ENCODE results near the gene NALCN. TPM values are rescaled to one million over a fixed set of nuclear protein-coding genes. Genes with fewer than 3 reads are reported as not detected.

The NALCN gene
- total RNA-seq (10 to 100 TPM; 12.8 to 17.0 (median 14.9) TPM), polyA plus RNA-seq (5.2 TPM)
- long read RNA-seq, donor 1, full-length matches to known transcripts = 2 of 22 reads
- long read RNA-seq, donor 1, partial matches to known transcripts = 2 of 22 reads
- long read RNA-seq, donor 1, other reads (novel, unspliced or antisense) = 18 of 22 reads
- long read RNA-seq, donor 2, partial matches to known transcripts = 3 of 7 reads
- long read RNA-seq, donor 2, other reads (novel, unspliced or antisense) = 4 of 7 reads
- long read RNA-seq, donor 3, full-length matches to known transcripts = 4 of 45 reads
- long read RNA-seq, donor 3, partial matches to known transcripts = 13 of 45 reads
- long read RNA-seq, donor 3, other reads (novel, unspliced or antisense) = 28 of 45 reads
- long read RNA-seq, donor 4, partial matches to known transcripts = 3 of 6 reads
- long read RNA-seq, donor 4, other reads (novel, unspliced or antisense) = 3 of 6 reads

DNA sequence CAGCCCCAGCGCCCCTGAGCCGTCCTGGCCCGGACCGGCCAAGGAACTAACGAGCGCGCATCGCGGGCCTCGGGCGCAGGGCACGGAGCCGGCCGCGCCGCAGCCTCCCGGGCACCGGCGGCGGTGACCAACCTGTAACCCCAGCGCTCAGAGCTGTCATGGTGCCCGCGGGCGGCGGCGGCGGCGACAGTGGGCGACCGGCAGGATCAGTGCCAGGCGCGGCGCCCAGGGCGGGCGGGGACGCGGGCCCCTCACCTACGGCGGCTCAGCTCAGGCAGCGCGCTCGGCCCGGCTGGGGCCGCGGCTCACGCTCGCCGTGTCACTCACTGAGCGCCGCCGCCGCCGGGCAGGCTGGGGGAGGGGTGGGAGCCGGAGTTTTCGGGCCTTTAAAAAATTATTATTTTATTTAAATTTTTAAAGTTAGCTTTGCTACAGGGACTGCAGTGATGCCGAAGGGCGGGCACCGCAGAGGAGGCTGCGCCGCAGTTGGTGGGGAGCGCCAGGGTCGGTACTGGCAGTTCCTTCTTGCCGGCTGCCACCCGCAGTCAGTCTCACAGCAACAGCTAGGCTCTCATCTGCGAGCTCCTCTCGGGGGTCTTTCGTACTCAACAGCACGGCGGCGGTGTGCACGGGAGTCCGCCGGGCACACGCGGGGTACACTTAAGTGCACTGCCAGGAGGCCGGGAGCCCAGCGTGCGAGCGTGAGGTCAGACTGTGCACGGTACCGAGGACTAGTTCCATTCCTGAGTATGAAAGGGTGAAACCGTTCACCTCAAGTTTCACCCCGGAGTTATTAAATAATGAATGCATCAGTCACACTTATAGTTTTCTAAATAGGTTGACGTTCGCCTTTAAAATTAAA is at the start of gene NALCN:
NALCN (minus strand) TSS at position 328 of the 862 bp plus-strand sequence. CDS start 17,382 bp downstream, outside the sequence.
- H3K27ac ChIP-seq (ENCODE audit: low read length) = peak within 1 kb of the TSS; percentile 77
- peak; percentile 24 to 78 (median 73) for DNase-seq
- H3K4me1 ChIP-seq (ENCODE audit: control insufficient read depth, insufficient read depth, low read length) = no peaks in the 10 kb centered on the region
- no peaks in the 10 kb centered on the region for H3K27me3 ChIP-seq (ENCODE audit: control insufficient read depth, insufficient read depth)
- peak; percentile 86 to 88 for ATAC-seq
- 1% methylated on average over 85 of the region's 85 CpGs for WGBS
- no peaks in the 10 kb centered on the region for H3K9me3 ChIP-seq (ENCODE audit: control insufficient read depth, low read length)
- H3K4me3 ChIP-seq (ENCODE audit: low read length) = peak within 1 kb of the TSS; percentile 93
- intact Hi-C loops (cut with DNase I) = no loop called here

DNA sequence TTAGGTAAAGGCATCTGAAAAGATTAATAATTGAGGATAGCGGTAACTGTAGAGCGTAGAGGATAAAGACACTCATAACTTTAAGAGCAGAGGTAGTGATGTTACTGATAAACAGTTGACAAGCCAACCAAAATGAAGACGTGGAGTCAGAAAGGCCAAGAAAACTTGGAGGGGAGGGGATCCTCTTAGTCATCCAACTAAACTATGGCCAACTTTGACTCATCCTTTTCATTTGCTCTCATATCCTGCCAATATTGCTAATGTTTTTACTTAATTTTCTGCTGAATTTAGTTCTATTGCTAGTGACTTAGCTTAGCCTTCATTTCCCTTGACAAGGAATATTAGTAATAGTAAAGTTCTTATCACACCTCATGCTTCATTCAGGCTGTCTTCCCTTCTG is 49.6 kb upstream of the NALCN start:
- Histone ChIP-seq H3K27ac (ENCODE audit: low read length) (no peak overlapping the region), H3K4me1 (ENCODE audit: control insufficient read depth, insufficient read depth, low read length) (no peaks in the 10 kb centered on the region), H3K9me3 (ENCODE audit: control insufficient read depth, low read length) (no peaks in the 10 kb centered on the region), H3K27me3 (ENCODE audit: control insufficient read depth, insufficient read depth) (no peaks in the 10 kb centered on the region), H3K4me3 (ENCODE audit: low read length) (no peak overlapping the region)
- 80% methylated on average over 3 of the region's 3 CpGs for WGBS
- no peak for ATAC-seq
- DNase-seq = no peak
- intact Hi-C loops (cut with DNase I) = no loop called here

DNA sequence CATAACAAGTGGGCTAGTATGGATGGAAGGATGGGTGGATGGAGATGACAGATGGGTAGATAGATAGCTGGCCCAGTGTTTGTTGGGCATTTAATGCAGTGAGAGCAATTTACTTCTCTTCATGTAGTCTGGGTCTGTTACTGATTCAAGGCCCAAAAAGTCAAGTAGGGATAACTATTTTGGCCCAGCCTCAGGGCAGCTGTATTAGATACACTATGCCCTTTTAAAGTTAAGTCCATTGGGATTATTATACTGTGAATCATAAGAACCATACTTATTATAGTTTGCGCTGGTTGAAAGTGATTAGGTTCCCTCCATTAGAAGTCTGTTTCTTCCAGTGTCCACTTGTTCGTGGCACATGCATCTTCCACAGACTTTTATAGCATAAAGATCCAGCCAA is 40.9 kb upstream of the NALCN start:
- 91% methylated on average over 2 of the region's 2 CpGs for WGBS

GRCh38 chr13:101455863-101456262 is 39.6 kb upstream of the NALCN start:
- DNase-seq = no peak
- 42% methylated on average over 3 of the region's 3 CpGs for WGBS
- no peak overlapping the region for H3K27ac ChIP-seq (ENCODE audit: low read length)
- no peak overlapping the region for H3K4me3 ChIP-seq (ENCODE audit: low read length)
- H3K27me3 ChIP-seq (ENCODE audit: control insufficient read depth, insufficient read depth) = no peaks in the 10 kb centered on the region
- intact Hi-C loops (cut with DNase I) = no loop called here
- no peaks in the 10 kb centered on the region for H3K9me3 ChIP-seq (ENCODE audit: control insufficient read depth, low read length)
- no peak for ATAC-seq
- H3K4me1 ChIP-seq (ENCODE audit: control insufficient read depth, insufficient read depth, low read length) = peaks cover 3% of the 10 kb centered on the region

More for the DNA sequence above, 40.9 kb upstream of the NALCN start:
- Histone ChIP-seq H3K4me3 (ENCODE audit: low read length) (no peak overlapping the region), H3K4me1 (ENCODE audit: control insufficient read depth, insufficient read depth, low read length) (peaks cover 3% of the 10 kb centered on the region), H3K27me3 (ENCODE audit: control insufficient read depth, insufficient read depth) (no peaks in the 10 kb centered on the region), H3K9me3 (ENCODE audit: control insufficient read depth, low read length) (no peaks in the 10 kb centered on the region), H3K27ac (ENCODE audit: low read length) (no peak overlapping the region)
- ATAC-seq = no peak
- no peak for DNase-seq
- intact Hi-C loops (cut with DNase I) = no loop called here

- Histone ChIP-seq H3K27me3 (ENCODE audit: control insufficient read depth, insufficient read depth) (no peaks in the 10 kb centered on the region), H3K4me1 (ENCODE audit: control insufficient read depth, insufficient read depth, low read length) (peaks cover 3% of the 10 kb centered on the region), H3K9me3 (ENCODE audit: control insufficient read depth, low read length) (no peaks in the 10 kb centered on the region), H3K27ac (ENCODE audit: low read length) (no peak overlapping the region), H3K4me3 (ENCODE audit: low read length) (no peak overlapping the region)
- 68% methylated on average over 2 of the region's 2 CpGs for WGBS
- intact Hi-C loops (cut with DNase I) = no loop called here
- DNase-seq (no peak), ATAC-seq (no peak)
These were observed 38.5 kb upstream of the NALCN start for GRCh38 chr13:101454767-101455166.

DNA sequence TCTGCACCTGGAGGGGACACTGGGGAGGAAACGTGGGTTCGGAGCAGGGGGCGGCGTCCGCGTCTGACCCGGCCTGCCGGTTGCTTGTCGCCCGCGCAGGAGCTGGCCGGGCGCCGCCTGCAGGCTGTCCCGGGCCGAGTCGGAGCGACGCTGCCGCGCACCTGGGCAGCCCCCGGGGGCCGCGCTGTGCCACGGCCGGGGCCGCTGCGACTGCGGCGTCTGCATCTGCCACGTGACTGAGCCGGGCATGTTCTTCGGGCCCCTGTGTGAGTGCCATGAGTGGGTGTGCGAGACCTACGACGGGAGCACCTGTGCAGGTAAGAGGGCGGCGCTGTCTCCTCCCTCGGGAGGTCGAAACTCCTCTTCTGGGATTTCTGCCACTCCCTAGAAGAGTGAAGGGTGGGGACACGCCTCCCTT is 37.5 kb upstream of the NALCN start:
- Histone ChIP-seq H3K27ac (ENCODE audit: low read length) (no peak overlapping the region), H3K9me3 (ENCODE audit: control insufficient read depth, low read length) (no peaks in the 10 kb centered on the region), H3K27me3 (ENCODE audit: control insufficient read depth, insufficient read depth) (no peaks in the 10 kb centered on the region), H3K4me1 (ENCODE audit: control insufficient read depth, insufficient read depth, low read length) (peaks cover 3% of the 10 kb centered on the region), H3K4me3 (ENCODE audit: low read length) (peak overlapping the region; percentile 43)
- DNase-seq = peak in 2 of 3 donors; percentile 16 to 60
- peak; percentile 68 to 82 for ATAC-seq
- intact Hi-C loops (cut with DNase I) = no loop called here
- 8% methylated on average over 41 of the region's 41 CpGs for WGBS

GRCh38 chr13:101452519-101453485 is 36.5 kb upstream of the NALCN start, which contains the start of gene ITGBL1:
TSS of gene ITGBL1 (plus strand) at chr13:101452675. CDS start at chr13:101452834, 159 bp downstream.
- H3K4me3 ChIP-seq (ENCODE audit: low read length) = peak within 1 kb of the TSS; percentile 43
- peaks cover 3% of the 10 kb centered on the region for H3K4me1 ChIP-seq (ENCODE audit: control insufficient read depth, insufficient read depth, low read length)
- H3K27me3 ChIP-seq (ENCODE audit: control insufficient read depth, insufficient read depth) = no peaks in the 10 kb centered on the region
- 53% methylated on average over 18 of the region's 18 CpGs for WGBS
- H3K9me3 ChIP-seq (ENCODE audit: control insufficient read depth, low read length) = no peaks in the 10 kb centered on the region
- ATAC-seq = peak; percentile 55 to 62
- no peak within 1 kb of the TSS for H3K27ac ChIP-seq (ENCODE audit: low read length)
- peak; percentile 24 to 74 (median 64) for DNase-seq
- intact Hi-C loops (cut with DNase I) = no loop called here

GRCh38 chr13:101451641-101452040 is 35.3 kb upstream of the NALCN start:
- Histone ChIP-seq H3K27me3 (ENCODE audit: control insufficient read depth, insufficient read depth) (no peaks in the 10 kb centered on the region), H3K4me1 (ENCODE audit: control insufficient read depth, insufficient read depth, low read length) (peaks cover 3% of the 10 kb centered on the region), H3K27ac (ENCODE audit: low read length) (no peak overlapping the region), H3K9me3 (ENCODE audit: control insufficient read depth, low read length) (no peaks in the 10 kb centered on the region), H3K4me3 (ENCODE audit: low read length) (no peak overlapping the region)
- no peak for ATAC-seq
- intact Hi-C loops (cut with DNase I) = no loop called here
- no peak for DNase-seq

DNA sequence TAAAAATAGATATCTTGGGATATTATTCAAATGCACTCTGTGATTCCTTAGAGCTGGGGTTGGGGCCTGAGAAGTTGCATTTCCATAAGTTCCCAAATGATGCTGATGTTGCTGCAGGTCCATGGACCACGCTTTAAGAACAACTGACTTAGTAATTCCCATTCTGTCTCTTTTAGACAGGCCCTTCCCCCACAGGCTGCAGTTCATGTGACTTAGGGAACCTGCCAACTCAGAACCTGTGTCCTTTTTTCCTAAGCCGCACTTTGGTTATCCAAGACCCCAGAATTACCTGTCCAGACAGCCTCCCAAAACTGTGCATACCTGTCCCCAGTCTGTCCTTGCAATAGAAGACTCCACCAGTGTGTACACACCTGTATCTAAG is 34.4 kb upstream of the NALCN start:
- intact Hi-C loops (cut with DNase I) = no loop called here
- no peaks in the 10 kb centered on the region for H3K27me3 ChIP-seq (ENCODE audit: control insufficient read depth, insufficient read depth)
- peaks cover 3% of the 10 kb centered on the region for H3K4me1 ChIP-seq (ENCODE audit: control insufficient read depth, insufficient read depth, low read length)
- ATAC-seq = no peak
- 80% methylated on average over 2 of the region's 2 CpGs for WGBS
- no peaks in the 10 kb centered on the region for H3K9me3 ChIP-seq (ENCODE audit: control insufficient read depth, low read length)
- H3K4me3 ChIP-seq (ENCODE audit: low read length) = no peak overlapping the region
- no peak overlapping the region for H3K27ac ChIP-seq (ENCODE audit: low read length)
- DNase-seq = no peak
